Right atrium auricular region (tissue), 2 donors: ENCODE data around the gene STAB2. TPM values are rescaled to one million over a fixed set of nuclear protein-coding genes. Genes with fewer than 3 reads are reported as not detected.

ENCODE experiments used
- DNase-seq: peaks from one replicate; pipeline ENCODE4 v3.0.0-alpha.2; 2019; ENCODE audit warnings: low spot score
- H3K27ac ChIP-seq, 2 donors: fragments of 200-600 bp; sonication (generic); 1 replicate in 1 of 2; 2 replicates in 1 of 2; pipeline ENCODE4 v1.5.1; 2016 to 2019
- H3K27me3 ChIP-seq, 2 donors: fragments of 200-600 bp; sonication (generic); one replicate each; pipeline versions ENCODE4 v1.5.1 to v1.6.0; 2017 to 2019
- H3K36me3 ChIP-seq: fragments of 200-600 bp; sonication (generic); one replicate; pipeline ENCODE4 v1.5.1; 2016
- H3K4me1 ChIP-seq, 2 donors: fragments of 200-600 bp; sonication (generic); one replicate each; pipeline versions ENCODE4 v1.5.1 to v1.6.0; 2017 to 2019
- H3K4me3 ChIP-seq, 2 donors: fragments of 200-600 bp; sonication (generic); 1 replicate in 1 of 2; 2 replicates in 1 of 2; pipeline ENCODE4 v1.5.1; 2017 to 2019; ENCODE audit warnings: mild to moderate bottlenecking in 1 of 2, moderate library complexity in 1 of 2
- H3K9me3 ChIP-seq, 2 donors: fragments of 200-600 bp; sonication (generic); one replicate each; pipeline ENCODE4 v1.5.1; 2019
- CTCF ChIP-seq, 2 donors: fragments of 200-600 bp; sonication (generic); IDR thresholded peaks; one replicate each; pipeline ENCODE4 v1.5.1; 2019; ENCODE audit warnings: antibody characterized with exemption in 2 of 2
- total RNA-seq, 2 donors: library from RNA; depleted of rRNA; stranded (reverse); fragments of >200 nt; gene quantifications; one replicate each; pipeline ENCODE4 v1.1.0, GENCODE V29; 2016

The STAB2 gene
- total RNA-seq, 2 donors from 2014 or later: 0.11 TPM; not detected in 1

- no peak for TF ChIP-seq CTCF (IDR thresholded peaks at IDR 0.05)
- no peak overlapping the region for H3K27ac ChIP-seq
- H3K4me3 ChIP-seq: no peak overlapping the region
- H3K9me3 ChIP-seq: no peaks in the 10 kb centered on the region
- peaks cover 18% of the 10 kb centered on the region for H3K36me3 ChIP-seq
- DNase-seq: no peak
- H3K27me3 ChIP-seq: no peaks in the 10 kb centered on the region
- no peaks in the 10 kb centered on the region for H3K4me1 ChIP-seq
These were observed 192.5 kb downstream of the STAB2 start for GRCh38 chr12:103779410-103780092.

GRCh38 chr12:103780093-103780440, 193.0 kb downstream of the STAB2 start:
- Histone ChIP-seq H3K4me3 (no peak overlapping the region), H3K9me3 (no peaks in the 10 kb centered on the region), H3K27me3 (no peaks in the 10 kb centered on the region), H3K27ac (no peak overlapping the region), H3K4me1 (no peaks in the 10 kb centered on the region), H3K36me3 (peaks cover 18% of the 10 kb centered on the region)
- DNase-seq: no peak
- TF ChIP-seq CTCF (IDR thresholded peaks at IDR 0.05): no peak

GRCh38 chr12:103780992-103781391, 193.9 kb downstream of the STAB2 start:
- Histone ChIP-seq H3K36me3 (peaks cover 18% of the 10 kb centered on the region), H3K27me3 (no peaks in the 10 kb centered on the region), H3K9me3 (no peaks in the 10 kb centered on the region), H3K4me3 (no peak overlapping the region), H3K4me1 (no peaks in the 10 kb centered on the region), H3K27ac (no peak overlapping the region)
- no peak for TF ChIP-seq CTCF (IDR thresholded peaks at IDR 0.05)
- DNase-seq: no peak

GRCh38 chr12:103782399-103782798, 195.3 kb downstream of the STAB2 start:
- TF ChIP-seq CTCF (IDR thresholded peaks at IDR 0.05): no peak
- DNase-seq: no peak
- Histone ChIP-seq H3K4me1 (no peaks in the 10 kb centered on the region), H3K4me3 (no peak overlapping the region), H3K27ac (no peak overlapping the region), H3K36me3 (peaks cover 8% of the 10 kb centered on the region), H3K9me3 (no peaks in the 10 kb centered on the region), H3K27me3 (no peaks in the 10 kb centered on the region)

DNA sequence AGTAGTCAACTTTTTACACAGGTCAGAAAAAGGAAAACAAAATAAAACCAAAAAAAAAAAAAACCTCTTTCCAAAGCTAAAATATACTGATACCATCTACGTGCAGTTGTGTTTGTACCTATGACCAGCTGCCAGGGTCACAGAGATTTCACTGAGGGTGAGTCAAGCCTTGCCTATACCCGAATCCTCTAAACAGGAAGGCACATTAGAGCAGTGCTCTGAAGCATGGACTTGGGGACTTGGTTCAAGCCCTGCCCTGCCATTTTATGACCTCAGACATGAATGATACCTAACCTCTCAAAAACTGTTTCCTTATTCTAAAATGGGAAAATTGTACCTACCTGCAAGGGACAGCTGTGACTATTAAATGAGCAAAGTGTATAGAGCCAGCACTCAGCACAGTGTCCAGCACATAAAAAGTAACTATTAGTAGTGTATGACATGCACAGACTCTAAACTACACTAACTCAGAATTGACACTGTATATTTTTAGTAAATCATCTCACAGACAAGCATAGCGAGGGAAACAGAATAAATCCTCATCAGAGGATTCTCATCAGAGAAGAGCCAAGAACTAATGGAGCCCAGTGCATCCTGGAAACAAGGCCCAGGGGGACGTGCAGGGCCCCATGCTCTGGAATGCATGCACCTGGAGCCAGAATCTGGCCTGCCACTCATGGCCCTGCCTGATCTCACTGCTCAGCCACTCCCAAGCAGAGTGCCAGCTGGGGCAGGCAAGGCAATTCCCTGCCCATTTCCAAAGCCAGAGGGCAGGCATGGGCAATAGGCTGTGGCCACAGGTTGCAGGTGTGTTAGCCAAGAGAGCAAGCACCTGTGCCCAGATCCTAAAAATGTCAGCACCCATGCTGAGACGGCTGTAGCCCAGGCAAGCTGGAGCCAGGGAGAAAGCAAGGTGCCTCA, 196.9 kb downstream of the STAB2 start:
- Histone ChIP-seq H3K36me3 (peaks cover 5% of the 10 kb centered on the region), H3K9me3 (no peaks in the 10 kb centered on the region), H3K4me1 (no peaks in the 10 kb centered on the region), H3K4me3 (no peak overlapping the region), H3K27me3 (no peaks in the 10 kb centered on the region), H3K27ac (no peak overlapping the region)
- no peak for TF ChIP-seq CTCF (IDR thresholded peaks at IDR 0.05)
- no peak for DNase-seq
